ENCODE results near the gene ETNK2. TPM values are rescaled to one million over a fixed set of nuclear protein-coding genes. Genes with fewer than 3 reads are reported as not detected.
"Not testable (repeated sequence)": the region's sequence is repeated elsewhere in the genome, so short reads cannot be mapped to it uniquely, and the experiment has no call there.

ETNK2 gene
- total RNA-seq, 3 donors from 2014 or later, result 13.8 to 66.1 (median 16.8) TPM

DNA sequence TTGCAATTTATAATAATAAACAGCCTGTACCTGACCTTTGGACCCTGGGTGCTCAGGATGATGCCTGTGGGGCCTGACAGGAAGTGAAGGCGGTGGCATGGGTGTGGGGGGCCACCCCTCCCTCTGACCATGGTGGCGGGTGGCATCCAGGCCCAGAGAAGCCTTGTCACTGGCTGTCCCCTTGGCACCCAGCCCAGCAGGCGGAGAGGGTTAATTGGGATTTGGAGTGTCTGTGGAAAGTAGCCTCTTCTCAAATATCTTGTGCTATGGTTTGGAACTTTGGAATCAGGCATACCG is 58.5 kb downstream of the ETNK2 start:
- no peaks in the 10 kb centered on the region for H3K36me3 ChIP-seq
- no peaks in the 10 kb centered on the region for H3K9me3 ChIP-seq
- no peak overlapping the region for H3K4me3 ChIP-seq
- peaks cover 10 to 14% of the 10 kb centered on the region in 2 donors for H3K4me1 ChIP-seq
- H3K27ac ChIP-seq, result peak overlapping the region; percentile 5 to 18
- DNase-seq (ENCODE audit: low spot score in 2 of 2), result no peak
- TF ChIP-seq POLR2A (IDR thresholded peaks at IDR 0.05), result no peak
- TF ChIP-seq, protein P1, sequence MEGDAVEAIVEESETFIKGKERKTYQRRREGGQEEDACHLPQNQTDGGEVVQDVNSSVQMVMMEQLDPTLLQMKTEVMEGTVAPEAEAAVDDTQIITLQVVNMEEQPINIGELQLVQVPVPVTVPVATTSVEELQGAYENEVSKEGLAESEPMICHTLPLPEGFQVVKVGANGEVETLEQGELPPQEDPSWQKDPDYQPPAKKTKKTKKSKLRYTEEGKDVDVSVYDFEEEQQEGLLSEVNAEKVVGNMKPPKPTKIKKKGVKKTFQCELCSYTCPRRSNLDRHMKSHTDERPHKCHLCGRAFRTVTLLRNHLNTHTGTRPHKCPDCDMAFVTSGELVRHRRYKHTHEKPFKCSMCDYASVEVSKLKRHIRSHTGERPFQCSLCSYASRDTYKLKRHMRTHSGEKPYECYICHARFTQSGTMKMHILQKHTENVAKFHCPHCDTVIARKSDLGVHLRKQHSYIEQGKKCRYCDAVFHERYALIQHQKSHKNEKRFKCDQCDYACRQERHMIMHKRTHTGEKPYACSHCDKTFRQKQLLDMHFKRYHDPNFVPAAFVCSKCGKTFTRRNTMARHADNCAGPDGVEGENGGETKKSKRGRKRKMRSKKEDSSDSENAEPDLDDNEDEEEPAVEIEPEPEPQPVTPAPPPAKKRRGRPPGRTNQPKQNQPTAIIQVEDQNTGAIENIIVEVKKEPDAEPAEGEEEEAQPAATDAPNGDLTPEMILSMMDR (IDR thresholded peaks at IDR 0.05), result no peak
- intact Hi-C loops (cut with DNase I; ENCODE audit: low total_unique reads), result no loop called here
- H3K27me3 ChIP-seq, result no peaks in the 10 kb centered on the region

DNA sequence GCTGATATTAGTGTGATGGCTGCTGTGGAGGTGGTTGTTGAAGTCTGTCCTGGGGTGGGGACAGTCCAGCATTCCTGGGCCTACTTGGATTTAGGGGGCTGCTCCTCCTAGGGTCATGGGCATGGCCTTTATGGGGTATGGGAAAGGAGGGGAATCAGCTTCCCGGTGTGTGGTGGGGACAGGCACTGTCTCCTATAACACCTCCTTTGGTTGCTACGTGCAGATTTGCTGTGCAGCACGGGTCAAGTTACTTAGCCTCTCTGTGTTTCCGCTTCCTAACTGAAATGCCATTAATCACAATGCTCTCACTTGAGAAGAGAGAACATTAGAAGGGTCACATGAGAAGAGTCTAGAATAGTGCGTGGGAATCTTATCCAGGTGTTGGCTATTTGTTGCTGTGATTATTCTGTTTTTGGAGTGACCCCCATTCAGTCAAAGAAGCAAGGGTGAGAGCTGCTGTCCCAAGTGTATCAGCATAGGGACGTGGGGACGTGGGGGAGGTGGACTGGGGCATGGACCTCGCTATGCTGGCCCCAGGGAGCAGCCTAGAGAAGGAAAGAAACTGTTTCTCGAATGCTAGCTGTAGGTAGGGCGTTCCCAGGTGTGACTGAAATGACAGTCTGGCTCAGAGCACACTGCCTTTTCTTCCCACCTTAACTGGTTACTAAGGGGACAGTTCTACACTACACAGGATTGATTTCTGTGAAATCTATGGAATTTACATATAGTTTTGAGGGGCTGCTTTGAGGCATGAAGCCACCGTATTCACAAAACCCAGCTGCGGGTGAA is 59.0 kb downstream of the ETNK2 start:
- Histone ChIP-seq H3K36me3 (no peaks in the 10 kb centered on the region), H3K27ac (peak overlapping the region; percentile 5 to 18), H3K9me3 (no peaks in the 10 kb centered on the region), H3K4me3 (no peak overlapping the region), H3K4me1 (peaks cover 15 to 19% of the 10 kb centered on the region in 2 donors), H3K27me3 (no peaks in the 10 kb centered on the region)
- intact Hi-C loops (cut with DNase I; ENCODE audit: low total_unique reads), result no loop called here
- TF ChIP-seq POLR2AphosphoS5 (IDR thresholded peaks at IDR 0.05) (no peak), POLR2A (IDR thresholded peaks at IDR 0.05) (no peak)
- TF ChIP-seq, protein P1 (IDR thresholded peaks at IDR 0.05), result no peak
- no peak for DNase-seq (ENCODE audit: low spot score in 2 of 2)

DNA sequence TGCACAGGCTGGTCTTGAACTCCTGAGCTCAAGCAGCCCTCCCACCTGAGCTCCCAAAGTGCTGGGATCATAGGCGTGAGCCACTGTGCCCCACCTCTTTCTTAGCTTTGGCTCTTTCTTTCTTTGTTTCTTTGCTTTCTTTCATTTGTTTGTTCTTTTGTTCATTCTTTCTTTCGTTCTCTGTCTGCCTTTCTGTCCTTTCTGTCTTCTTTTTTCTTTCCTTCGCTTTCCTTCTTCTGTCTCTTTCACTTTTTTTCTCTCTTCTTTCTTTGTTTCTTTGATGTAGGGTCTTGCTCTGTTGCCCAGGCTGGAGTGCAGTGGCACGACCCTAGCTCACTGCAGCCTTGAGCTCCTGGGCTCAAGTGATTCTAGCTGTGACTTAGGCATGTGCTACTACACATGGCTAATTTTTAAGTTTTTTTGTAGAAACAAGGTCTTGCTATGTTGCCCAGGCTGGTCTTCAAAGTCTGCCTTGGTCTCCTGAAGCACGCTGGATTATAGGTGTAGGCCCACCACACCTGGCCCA is 60.0 kb downstream of the ETNK2 start:
- Histone ChIP-seq H3K4me3 (no peak overlapping the region), H3K4me1 (peaks cover 21 to 28% of the 10 kb centered on the region in 2 donors), H3K27ac (no peak overlapping the region), H3K36me3 (no peaks in the 10 kb centered on the region), H3K9me3 (no peaks in the 10 kb centered on the region), H3K27me3 (no peaks in the 10 kb centered on the region)
- intact Hi-C loops (cut with DNase I; ENCODE audit: low total_unique reads), result no loop called here
- DNase-seq (ENCODE audit: low spot score in 2 of 2), result no peak
- TF ChIP-seq POLR2A (IDR thresholded peaks at IDR 0.05), result no peak
- TF ChIP-seq, protein P1 (IDR thresholded peaks at IDR 0.05), result no peak
- TF ChIP-seq POLR2AphosphoS5 (IDR thresholded peaks at IDR 0.05), result no peak

DNA sequence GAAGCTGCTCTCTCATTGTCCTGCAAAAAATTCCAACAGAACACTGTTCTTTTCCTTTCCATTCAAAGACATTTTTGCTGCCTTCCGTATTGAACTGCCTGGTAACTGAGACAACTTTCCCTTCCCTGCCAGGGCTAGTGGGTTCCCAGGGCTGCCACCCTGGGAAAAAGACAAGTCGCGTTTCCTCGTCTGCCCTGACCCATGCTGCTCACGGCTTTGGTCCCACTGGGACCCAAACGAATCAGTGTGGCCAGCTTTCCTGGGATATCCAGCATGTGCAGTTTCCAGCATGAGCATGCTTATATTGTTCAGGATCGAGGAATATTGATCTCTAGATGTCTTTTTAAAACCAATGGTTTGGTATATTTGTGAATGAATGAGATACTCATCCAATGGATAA is 60.8 kb downstream of the ETNK2 start:
- Histone ChIP-seq H3K27ac (peak overlapping the region in 1 of 2 donors; percentile 20), H3K27me3 (no peaks in the 10 kb centered on the region), H3K36me3 (no peaks in the 10 kb centered on the region), H3K9me3 (no peaks in the 10 kb centered on the region), H3K4me1 (peaks cover 21 to 28% of the 10 kb centered on the region in 2 donors), H3K4me3 (no peak overlapping the region)
- DNase-seq (ENCODE audit: low spot score in 2 of 2), result no peak
- no peak for TF ChIP-seq POLR2AphosphoS5 (IDR thresholded peaks at IDR 0.05)
- intact Hi-C loops (cut with DNase I; ENCODE audit: low total_unique reads), result no loop called here

DNA sequence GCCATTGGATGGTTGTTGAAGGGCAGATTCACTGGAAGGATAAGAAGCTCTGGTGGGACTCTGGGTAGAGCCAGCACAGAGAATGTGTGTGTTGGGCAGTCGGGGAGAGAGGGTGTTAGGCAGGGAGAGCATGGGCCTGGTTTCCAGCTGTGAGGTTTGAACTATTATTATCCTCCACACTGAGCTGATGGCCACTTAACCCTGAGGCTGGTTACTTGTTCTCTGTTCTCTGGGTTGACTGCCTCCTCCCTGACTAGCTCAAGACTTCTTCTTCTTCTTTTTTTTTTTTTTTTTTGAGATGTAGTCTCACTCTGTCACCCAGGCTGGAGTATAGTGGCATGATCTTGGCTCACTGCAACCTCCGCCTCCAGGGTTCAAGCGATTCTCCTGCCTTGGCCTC is 61.7 kb downstream of the ETNK2 start:
- H3K27me3 ChIP-seq; H3K9me3 ChIP-seq; H3K4me3 ChIP-seq; DNase-seq (ENCODE audit: low spot score in 2 of 2); intact Hi-C loops (cut with DNase I; ENCODE audit: low total_unique reads); H3K36me3 ChIP-seq: not testable (repeated sequence)
- H3K27ac ChIP-seq, result peak overlapping the region; percentile 92 to 95
- H3K4me1 ChIP-seq, result peaks cover 21 to 28% of the 10 kb centered on the region in 2 donors

DNA sequence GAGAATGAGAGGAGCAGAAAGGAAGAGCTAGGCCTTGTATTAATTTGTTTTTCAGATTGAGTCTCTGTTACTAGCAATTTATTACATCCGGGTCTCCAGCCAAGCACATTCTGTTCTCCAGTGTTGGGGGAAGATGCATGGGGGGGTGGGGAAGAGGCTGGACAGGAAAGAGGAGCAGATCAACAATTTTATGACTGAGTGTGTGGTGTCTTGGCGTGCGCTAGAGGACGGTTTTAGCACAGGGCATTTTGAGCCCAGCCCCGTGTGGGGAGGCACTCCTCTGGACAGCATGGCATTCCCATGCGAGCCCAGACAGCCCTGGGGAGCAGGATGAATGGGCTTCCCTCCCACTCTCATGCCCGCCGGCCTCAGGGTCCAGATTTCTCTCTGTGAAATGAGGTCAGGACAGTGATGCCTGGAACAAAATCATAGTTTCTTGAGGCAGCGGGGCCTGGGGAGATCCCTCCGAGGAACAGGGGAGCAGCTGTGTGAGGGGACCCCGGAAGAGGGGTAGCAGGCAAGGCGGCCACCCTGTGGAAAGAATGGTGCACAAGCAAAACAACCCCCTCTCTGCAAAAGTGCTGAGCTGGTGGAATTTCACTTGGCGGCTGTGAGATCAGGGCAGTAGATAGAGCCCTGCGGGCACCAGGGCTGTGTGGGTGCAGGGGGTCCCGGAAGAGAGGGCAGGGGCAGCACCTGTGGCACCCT is 62.6 kb downstream of the ETNK2 start:
- Histone ChIP-seq H3K27me3 (no peaks in the 10 kb centered on the region), H3K27ac (peak overlapping the region; percentile 92 to 95), H3K4me3 (peak overlapping the region in 2 of 3 donors; percentile 24 to 47), H3K9me3 (no peaks in the 10 kb centered on the region), H3K36me3 (no peaks in the 10 kb centered on the region), H3K4me1 (peaks cover 26 to 36% of the 10 kb centered on the region in 2 donors)
- DNase-seq (ENCODE audit: low spot score in 2 of 2), result peak in 1 of 2 donors; percentile 89
- no peak for TF ChIP-seq POLR2A (IDR thresholded peaks at IDR 0.05)
- TF ChIP-seq POLR2AphosphoS5 (IDR thresholded peaks at IDR 0.05), result peak in 2 of 3 donors; percentile 30 to 64
- intact Hi-C loops (cut with DNase I; ENCODE audit: low total_unique reads), result no loop called here
